Measurements from ENCODE around the gene KRT13.

The KRT13 gene

GRCh38 chr17:41537614-41537954, 32.2 kb upstream of the KRT13 start:
- no peak for DNase-seq (ENCODE audit: low spot score)

DNA sequence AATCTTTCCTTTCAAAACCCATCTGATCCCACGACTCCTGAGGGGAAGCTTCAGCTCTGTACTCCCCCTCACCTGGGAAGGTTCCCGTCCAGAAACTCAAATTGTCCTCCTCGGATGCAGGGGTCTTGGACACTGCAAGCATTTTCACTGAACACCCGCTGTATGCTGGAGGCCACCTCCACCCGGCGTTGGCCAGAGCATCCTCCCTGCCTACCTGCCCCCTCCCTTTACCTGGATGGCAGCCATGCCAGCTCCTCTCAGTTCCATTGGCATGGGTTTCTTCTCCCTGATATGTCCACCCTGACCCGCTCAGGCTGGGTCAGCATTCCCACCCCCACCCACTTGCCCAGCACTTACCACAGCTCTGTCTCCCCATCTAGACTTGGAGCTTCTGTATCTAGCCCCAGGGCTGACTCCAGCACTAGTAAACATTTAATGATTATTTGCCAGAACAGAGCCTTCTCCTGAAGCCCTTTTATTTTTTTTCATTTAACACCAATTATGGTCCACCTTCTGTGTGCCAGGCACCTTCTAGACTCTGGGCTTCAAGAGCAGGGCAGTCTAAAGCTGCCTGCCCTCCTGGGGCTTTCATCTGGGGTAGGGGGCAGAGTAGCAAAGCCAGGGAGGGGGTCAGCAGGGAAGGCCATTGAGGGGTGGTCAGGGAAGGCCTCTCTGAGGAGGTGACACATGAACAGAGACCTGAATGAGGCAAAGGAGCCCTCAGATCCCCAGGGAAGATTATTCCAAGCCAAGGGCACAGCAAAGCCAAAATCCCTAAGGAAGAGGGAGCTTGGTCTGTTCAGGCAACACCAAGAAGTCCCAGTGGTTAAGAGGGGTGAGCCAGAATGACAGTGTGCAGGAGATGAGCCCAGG, 31.6 kb upstream of the KRT13 start:
- no peak for DNase-seq (ENCODE audit: low spot score)

DNA sequence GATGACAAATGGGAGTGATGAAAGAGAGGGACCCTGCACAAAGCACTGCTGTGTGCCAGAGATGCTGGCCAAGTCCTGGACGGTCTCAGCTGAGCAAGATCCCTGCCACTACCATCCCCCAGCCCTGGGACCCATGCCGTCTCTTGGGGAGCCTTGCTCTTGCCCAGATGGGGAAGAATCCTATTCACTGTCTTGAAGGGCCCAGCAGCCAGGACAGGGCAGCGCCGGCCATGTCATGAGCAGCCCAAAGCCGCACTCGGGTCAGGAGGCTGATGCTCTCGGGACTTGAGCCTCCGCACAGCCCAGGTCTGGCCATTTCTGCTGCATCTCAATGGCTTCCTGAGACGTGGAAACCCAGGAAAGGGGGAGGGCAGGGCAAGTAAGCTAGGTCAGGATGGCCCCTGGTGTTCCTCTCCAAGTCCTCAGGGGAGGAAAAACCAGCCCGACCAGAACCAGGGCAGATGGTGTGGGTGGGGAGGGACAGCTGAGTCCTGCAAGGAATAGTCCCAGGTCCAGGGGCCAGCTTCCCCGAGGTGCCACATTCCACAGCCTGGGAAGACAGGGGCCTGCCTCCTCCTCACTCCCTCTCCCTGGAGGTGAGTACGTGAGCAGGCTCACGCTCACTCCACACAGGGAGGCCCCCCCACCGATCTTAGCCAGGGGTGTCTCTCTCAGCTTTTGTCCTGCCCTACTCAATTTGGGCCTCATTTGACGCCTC, 30.5 kb upstream of the KRT13 start:
- no peak for DNase-seq (ENCODE audit: low spot score)

DNA sequence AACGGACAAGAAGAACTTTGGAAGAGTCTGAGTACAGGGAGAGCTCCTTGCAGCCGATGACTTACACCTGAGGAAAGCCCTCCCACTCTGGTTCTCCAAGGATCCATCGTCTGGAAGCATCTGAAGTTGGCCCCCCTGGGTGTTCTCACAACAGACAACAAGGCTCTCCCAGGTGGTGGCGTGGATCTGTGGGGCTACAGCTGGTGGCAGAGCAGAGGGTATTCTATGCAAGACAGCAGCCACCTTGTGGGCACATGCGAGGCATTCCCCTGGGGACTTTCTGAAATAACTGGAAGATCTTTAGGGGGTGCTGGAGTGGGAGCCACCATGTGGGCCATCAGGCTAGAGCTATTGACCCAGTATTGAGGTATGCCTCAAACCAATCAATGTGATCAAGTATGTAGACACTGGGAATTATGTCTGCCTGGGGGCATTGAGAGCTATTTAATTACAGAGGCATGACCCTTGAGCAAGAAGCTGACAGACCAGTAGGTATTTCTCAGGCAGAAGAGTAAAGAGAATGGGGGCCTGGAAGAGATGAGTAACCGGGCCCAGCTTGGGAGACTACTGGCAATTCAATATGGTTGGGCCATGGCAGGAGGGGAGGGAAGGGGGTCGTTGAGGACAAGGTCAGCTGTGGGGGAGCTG, 29.6 kb upstream of the KRT13 start:
- DNase-seq (ENCODE audit: low spot score): no peak

DNA sequence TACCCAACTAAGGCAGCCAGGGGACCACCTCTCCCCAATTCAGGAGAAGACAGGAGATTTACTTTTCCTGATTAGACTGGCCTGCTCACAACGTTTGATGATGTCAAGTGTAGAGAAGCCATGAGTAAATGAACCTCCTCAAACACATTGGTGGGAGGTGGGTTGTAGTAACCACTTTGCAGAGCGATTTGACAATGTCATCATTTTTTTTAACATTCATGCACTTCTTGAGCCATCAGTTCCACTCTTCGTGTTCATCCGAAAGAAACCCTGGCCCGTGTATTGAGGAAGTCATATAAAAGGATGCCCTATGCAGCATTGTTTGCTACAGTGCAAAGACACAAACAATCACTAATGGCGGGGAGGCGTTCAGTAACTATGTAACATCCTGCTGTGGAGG, 28.2 kb upstream of the KRT13 start:
- no peak for DNase-seq (ENCODE audit: low spot score)

- DNase-seq (ENCODE audit: low spot score): no peak
These were observed 27.6 kb upstream of the KRT13 start for GRCh38 chr17:41532947-41533570.

- no peak for DNase-seq (ENCODE audit: low spot score)
These were observed 26.6 kb upstream of the KRT13 start for GRCh38 chr17:41531993-41532392.

GRCh38 chr17:41530062-41531048, 24.9 kb upstream of the KRT13 start:
- DNase-seq (ENCODE audit: low spot score): no peak

DNA sequence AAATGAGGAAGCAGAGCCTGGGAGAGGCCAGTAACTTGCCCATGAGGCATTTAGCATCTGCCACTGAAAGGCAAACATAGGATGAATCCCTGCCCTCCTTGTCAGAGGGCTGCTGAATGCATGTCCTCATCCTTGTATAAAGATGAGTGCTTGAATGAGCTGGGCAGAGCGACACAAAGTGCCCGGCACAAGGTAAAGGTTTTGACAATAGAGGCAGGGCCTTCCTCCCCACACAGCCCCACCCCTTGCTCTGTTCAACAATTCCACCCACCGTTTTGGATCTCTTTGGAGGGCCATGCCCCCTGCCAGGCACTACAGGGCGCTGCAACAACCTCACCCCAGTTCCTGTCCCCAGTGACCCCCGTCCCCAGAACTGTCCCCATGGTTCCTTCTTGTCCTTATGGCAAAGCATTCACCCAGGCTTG, 24.1 kb upstream of the KRT13 start:
- no peak for DNase-seq (ENCODE audit: low spot score)

GRCh38 chr17:41528959-41529353, 23.5 kb upstream of the KRT13 start:
- DNase-seq (ENCODE audit: low spot score): no peak

- DNase-seq (ENCODE audit: low spot score): no peak
These were observed 21.9 kb upstream of the KRT13 start for GRCh38 chr17:41527063-41528023.

GRCh38 chr17:41524261-41524660, 18.8 kb upstream of the KRT13 start:
- DNase-seq (ENCODE audit: low spot score): no peak

DNA sequence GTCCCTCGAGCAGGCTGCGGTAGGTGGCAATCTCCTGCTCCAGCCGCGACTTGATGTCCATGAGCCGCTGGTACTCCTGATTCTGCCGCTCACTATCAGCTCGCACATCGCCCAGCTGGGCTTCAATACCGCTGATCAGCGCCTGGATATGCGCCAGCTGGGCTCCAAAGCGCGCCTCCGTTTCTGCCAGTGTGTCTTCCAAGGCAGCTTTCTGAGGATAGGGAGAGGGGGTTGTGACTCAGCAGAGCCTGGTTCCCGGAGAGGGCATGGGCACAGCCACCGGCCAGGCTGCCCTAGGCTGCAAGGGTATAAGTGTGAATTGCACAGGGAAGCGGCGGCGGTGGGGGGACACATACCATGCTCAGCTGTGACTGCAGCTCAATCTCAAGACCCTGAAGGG, 18.4 kb upstream of the KRT13 start:
- no peak for DNase-seq (ENCODE audit: low spot score)

DNA sequence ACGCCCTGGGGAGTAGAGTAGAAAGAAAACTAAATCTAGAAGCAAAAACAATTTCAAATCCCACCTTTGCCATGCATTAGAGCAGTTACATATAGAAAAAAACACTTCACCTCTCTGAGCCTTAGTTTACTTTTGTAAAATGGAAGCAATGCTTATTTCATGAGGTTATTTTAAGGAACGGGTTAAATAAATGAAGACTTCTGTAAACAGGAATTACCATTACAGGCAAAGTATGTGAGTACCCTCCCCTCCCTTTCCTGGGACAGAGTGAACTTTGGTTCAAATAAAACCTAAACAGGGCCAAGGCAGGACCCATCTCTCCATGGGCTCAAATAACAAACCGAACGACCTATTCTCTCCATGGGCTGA, 17.8 kb upstream of the KRT13 start:
- no peak for DNase-seq (ENCODE audit: low spot score)

- DNase-seq (ENCODE audit: low spot score): no peak
These were observed 17.2 kb upstream of the KRT13 start for GRCh38 chr17:41522301-41523224.

- no peak for DNase-seq (ENCODE audit: low spot score)
These were observed 16.3 kb upstream of the KRT13 start for GRCh38 chr17:41521574-41522261.

- DNase-seq (ENCODE audit: low spot score): no peak
These were observed 15.6 kb upstream of the KRT13 start for GRCh38 chr17:41520821-41521521.
